Omental fat pad (tissue), 4 donors: Measurements from ENCODE around the gene AP5M1. TPM values are rescaled to one million over a fixed set of nuclear protein-coding genes. Genes with fewer than 3 reads are reported as not detected.

Experiments
- ATAC-seq: fragments of 150-250 bp; one replicate; pipeline ENCODE4 v1.9.1; 2016; ENCODE audit warnings: mild to moderate bottlenecking, moderate library complexity; ENCODE audit not compliant: low FRiP score
- DNase-seq: peaks from one replicate; pipeline ENCODE4 v3.0.0-alpha.2; 2019; ENCODE audit warnings: low spot score
- CTCF ChIP-seq, 3 donors: fragments of 450-650 bp; IDR thresholded peaks; one replicate each; pipeline ENCODE4 v1.5.1; 2016 to 2017; ENCODE audit warnings: antibody characterized with exemption in 3 of 3, mild to moderate bottlenecking in 3 of 3, moderate library complexity in 2 of 3
- total RNA-seq, 4 donors: library from RNA; depleted of rRNA; stranded (reverse); fragments of >200 nt; gene quantifications; one replicate each; pipeline ENCODE4 v1.1.0, GENCODE V29; 2016

Gene AP5M1
- total RNA-seq, 4 donors from 2014 or later: 15.3 to 25.7 (median 22.2) TPM

- no peak for TF ChIP-seq CTCF (IDR thresholded peaks at IDR 0.05)
- DNase-seq: no peak
- ATAC-seq: no peak
Measured at GRCh38 chr14:57345106-57345505, 76.3 kb downstream of the AP5M1 start.

GRCh38 chr14:57346741-57347140 is 78.0 kb downstream of the AP5M1 start:
- no peak for DNase-seq
- no peak for ATAC-seq
- no peak for TF ChIP-seq CTCF (IDR thresholded peaks at IDR 0.05)

Other genes with a start within 250 kb of the AP5M1 start
- gene EXOC5, start 66 bp upstream of the AP5M1 start, total RNA-seq: 10 to 100 TPM; 32.0 to 52.5 (median 44.6) TPM
- gene NAA30, start 121.6 kb downstream of the AP5M1 start, total RNA-seq: 10 to 100 TPM; 12.7 to 16.1 (median 15.2) TPM
- gene CCDC198, start 224.9 kb downstream of the AP5M1 start, total RNA-seq: not detected